HL-60/S4 treated with retinoic acid at 250 ng/mL for 4 days and 3 days (cell line): Measurements from ENCODE around the gene NR2F2.

Source experiments
- in situ Hi-C: fragments of 300-500 bp; cut with MboI; formaldehyde crosslinking; loops from 2 replicates; pipeline ENCODE4 v1.7.0; 2022; ENCODE audit warnings: low sequenced_read_pairs

NR2F2 gene

GRCh38 chr15:96362755-96363651, 32.5 kb downstream of the NR2F2 start:
- in situ Hi-C loops = loop anchor here (25.0 kb wide), 2 partner anchors 524 to 874 kb away; no protein-coding TSS in a partner anchor

GRCh38 chr15:96363707-96364106, 33.2 kb downstream of the NR2F2 start:
- in situ Hi-C loops = loop anchor here (25.0 kb wide), 2 partner anchors 524 to 874 kb away; no protein-coding TSS in a partner anchor

- in situ Hi-C loops = loop anchor here (25.0 kb wide), 2 partner anchors 521 to 871 kb away; no protein-coding TSS in a partner anchor
These were observed 35.5 kb downstream of the NR2F2 start for GRCh38 chr15:96365781-96366525.

- in situ Hi-C loops = loop anchor here (25.0 kb wide), 2 partner anchors 521 to 871 kb away; no protein-coding TSS in a partner anchor
These were observed 36.0 kb downstream of the NR2F2 start for GRCh38 chr15:96366526-96366877.

- in situ Hi-C loops = loop anchor here (25.0 kb wide), 2 partner anchors 520 to 870 kb away; no protein-coding TSS in a partner anchor
These were observed 37.1 kb downstream of the NR2F2 start for GRCh38 chr15:96367311-96368200.

- in situ Hi-C loops = loop anchor here (25.0 kb wide), 2 partner anchors 518 to 868 kb away; no protein-coding TSS in a partner anchor
These were observed 38.9 kb downstream of the NR2F2 start for GRCh38 chr15:96369351-96369750.

- in situ Hi-C loops = loop anchor here (25.0 kb wide), 2 partner anchors 517 to 867 kb away; no protein-coding TSS in a partner anchor
These were observed 39.5 kb downstream of the NR2F2 start for GRCh38 chr15:96369825-96370621.

GRCh38 chr15:96372554-96372953, 42.1 kb downstream of the NR2F2 start:
- in situ Hi-C loops = loop anchor here (25.0 kb wide), 2 partner anchors 515 to 865 kb away; no protein-coding TSS in a partner anchor

GRCh38 chr15:96374499-96374898, 44.0 kb downstream of the NR2F2 start:
- in situ Hi-C loops = loop anchor here (25.0 kb wide), 2 partner anchors 513 to 863 kb away; no protein-coding TSS in a partner anchor

- in situ Hi-C loops = loop anchor here (25.0 kb wide), 1 partner anchor 92 kb away; no protein-coding TSS in a partner anchor
These were observed 49.1 kb downstream of the NR2F2 start for GRCh38 chr15:96379592-96379991.

GRCh38 chr15:96381463-96381862, 51.0 kb downstream of the NR2F2 start:
- in situ Hi-C loops = loop anchor here (25.0 kb wide), 1 partner anchor 94 kb away; no protein-coding TSS in a partner anchor

- in situ Hi-C loops = loop anchor here (25.0 kb wide), 1 partner anchor 98 kb away; no protein-coding TSS in a partner anchor
These were observed 54.7 kb downstream of the NR2F2 start for GRCh38 chr15:96385195-96385594.

- in situ Hi-C loops = loop anchor here (25.0 kb wide), 1 partner anchor 101 kb away; no protein-coding TSS in a partner anchor
These were observed 58.2 kb downstream of the NR2F2 start for GRCh38 chr15:96388673-96389072.
